Myometrial cell (primary cell): ENCODE results near the gene VEGFB. TPM values are rescaled to one million over a fixed set of nuclear protein-coding genes. Genes with fewer than 3 reads are reported as not detected.

ENCODE experiments used
- total RNA-seq: library from RNA; depleted of rRNA; stranded (reverse); fragments of >200 nt; gene quantifications from 2 replicates; pipeline ENCODE4 v1.2.3, GENCODE V29; 2015

The VEGFB gene, protein sequence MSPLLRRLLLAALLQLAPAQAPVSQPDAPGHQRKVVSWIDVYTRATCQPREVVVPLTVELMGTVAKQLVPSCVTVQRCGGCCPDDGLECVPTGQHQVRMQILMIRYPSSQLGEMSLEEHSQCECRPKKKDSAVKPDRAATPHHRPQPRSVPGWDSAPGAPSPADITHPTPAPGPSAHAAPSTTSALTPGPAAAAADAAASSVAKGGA
- 25.0 and 29.7 TPM in 2 replicates for total RNA-seq

GRCh38 chr11:64233913-64234586 lies at the start of gene VEGFB:
VEGFB (plus strand) TSS chr11:64234584; CDS start chr11:64234834, 250 bp downstream.

DNA sequence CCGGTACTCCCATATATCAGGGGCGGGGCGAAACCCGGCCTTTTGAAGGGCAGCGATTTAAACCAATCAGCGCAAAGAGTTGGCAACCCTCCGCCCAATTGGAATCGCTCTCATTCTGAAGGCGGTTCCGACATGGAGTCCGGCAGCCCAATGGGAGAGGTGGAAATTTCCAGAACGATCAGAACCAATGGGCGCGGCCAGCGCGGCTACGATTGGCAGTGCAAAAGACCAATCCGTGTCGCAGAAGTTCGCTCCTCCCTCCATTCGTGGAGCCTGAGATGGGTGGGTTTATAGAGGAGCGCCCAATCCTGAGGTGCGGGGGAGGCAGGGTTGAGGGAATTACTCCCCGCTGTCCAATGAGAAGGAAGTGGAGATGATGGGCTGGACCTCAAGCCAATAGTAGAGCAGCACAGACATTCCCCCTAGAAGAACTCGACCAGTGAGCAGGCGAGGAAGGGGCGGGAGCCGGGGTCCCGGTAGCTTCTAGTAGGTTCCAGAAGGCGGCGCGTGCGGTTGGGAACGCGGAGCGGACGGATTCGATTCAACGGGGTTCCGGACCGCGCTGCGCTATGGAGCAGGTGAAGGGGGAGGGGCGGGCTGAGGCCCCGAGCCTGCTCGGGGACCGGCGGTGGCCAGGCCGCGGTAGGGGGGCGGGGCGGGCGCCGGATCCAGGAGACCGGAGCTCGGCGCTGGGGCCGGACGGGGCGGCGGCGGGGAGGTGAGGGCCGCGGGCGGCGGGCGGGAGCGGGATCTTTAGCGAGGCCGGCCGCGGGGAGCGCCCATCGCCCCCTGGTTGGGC lies 48.5 kb upstream of the VEGFB start, which contains the start of gene STIP1:
STIP1 (plus strand) TSS at position 479 of the 799 bp plus-strand sequence; CDS start at position 570, 91 bp downstream.

GRCh38 chr11:64206457-64207255 lies 27.7 kb upstream of the VEGFB start, which contains the start of gene FERMT3:
FERMT3 (plus strand) TSS chr11:64206721; CDS start chr11:64207365, 644 bp downstream.

DNA sequence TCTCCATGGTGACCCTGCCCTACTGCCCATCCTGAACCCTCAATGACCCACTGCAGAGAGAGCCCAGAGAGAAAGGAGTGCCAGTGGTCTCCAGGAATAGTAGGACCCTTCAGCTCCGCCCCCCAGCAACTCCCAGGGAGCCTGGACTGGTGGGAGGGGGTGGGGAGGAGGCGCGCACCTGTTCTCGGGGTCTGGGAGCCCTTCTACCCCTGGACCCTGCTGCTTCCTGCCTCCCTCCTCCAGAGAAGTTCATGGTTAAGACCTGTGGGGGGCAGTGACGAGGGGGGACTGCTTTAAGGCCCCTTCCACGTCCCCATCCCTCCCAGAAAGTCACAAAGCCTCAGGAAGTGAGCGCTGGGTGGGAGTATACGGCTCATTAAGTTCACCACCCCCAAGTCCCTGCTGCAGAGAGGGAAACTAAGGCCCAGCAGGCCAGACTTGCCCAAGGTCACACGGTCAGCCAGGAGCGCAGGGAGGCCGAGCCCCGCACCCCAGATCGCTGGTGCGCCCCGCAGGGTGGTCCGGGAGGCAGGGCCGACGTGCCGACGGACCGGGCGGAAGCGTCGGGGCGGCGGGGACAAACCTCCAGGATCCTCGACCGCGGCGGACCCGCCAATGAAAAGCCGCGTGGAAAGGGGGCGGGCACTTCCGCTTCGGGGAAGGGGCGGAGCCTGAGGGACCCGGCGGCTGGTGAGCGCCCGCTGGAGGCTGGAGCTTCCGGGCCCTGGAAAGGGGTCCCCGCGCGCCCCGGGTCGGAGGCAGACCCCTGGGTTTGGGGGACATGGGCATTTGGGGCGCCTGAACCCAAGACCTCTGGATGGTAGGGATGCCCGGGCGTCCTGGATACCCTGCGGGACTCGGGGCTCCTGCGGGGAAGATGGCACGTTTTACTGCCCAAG lies 8.5 kb upstream of the VEGFB start, which contains the start of the genes NUDT22 and TRPT1:
NUDT22 (plus strand) TSS at position 667 of the 899 bp plus-strand sequence. CDS start 379 bp downstream, outside the sequence.
TRPT1 (minus strand) TSS at position 579 of the 899 bp plus-strand sequence; CDS start at position 253, 326 bp downstream.

GRCh38 chr11:64230171-64230984 lies 4.0 kb upstream of the VEGFB start, which contains the start of gene DNAJC4:
DNAJC4 (plus strand) TSS chr11:64230548; CDS start chr11:64230855, 307 bp downstream.

GRCh38 chr11:64240435-64241240 lies 6.3 kb downstream of the VEGFB start, which contains the start of gene FKBP2:
FKBP2 (plus strand) TSS chr11:64241095; CDS start chr11:64242388, 1,293 bp downstream.

DNA sequence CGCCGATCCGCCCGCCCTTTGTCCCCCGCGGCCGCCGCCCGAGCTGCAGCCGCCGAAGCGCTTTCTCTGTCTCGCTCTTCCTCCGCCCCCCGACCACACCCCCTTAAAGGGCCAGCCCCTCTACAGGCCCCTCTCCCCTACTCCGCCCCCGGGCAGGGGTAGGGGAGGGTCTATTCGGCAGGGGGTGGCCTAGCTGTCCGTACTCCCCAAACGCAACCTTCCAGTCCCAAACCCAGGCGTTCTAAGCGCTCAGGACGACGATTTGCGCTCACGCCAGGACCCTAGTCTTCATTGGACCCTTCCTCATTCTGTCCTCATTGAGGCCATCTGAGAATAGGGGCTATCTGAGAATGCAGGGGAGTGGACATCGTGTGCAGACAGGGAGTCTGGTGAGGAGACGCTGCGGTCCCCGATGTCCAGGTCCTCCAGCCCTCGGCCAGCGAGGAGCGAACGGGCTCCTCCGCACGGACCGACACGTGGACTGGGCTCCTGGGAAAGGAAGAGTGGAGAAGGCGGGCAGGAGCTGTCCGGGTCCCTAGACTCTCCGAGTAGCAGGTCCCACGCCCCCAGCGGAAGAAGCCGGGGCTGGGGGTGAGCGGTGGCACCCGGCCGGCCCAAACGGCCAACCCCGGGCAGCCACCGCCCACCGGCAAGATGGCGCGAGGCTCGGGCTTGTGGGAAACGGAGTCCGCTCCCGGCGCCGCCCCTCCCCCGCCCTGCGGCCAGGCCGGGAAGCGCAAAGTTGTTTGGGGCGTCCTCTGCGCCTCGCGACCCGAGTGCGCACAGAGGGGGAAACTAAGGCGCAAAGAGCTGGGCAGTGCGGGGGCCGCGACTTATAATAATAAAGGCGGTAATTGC lies 12.7 kb downstream of the VEGFB start, which contains the start of gene PPP1R14B:
PPP1R14B (minus strand) TSS at position 73 of the 858 bp plus-strand sequence. CDS start 270 bp downstream, outside the sequence.

GRCh38 chr11:64251016-64251752 lies 16.8 kb downstream of the VEGFB start, which contains the start of gene PLCB3:
PLCB3 (plus strand) TSS chr11:64251530; CDS start chr11:64251650, 120 bp downstream.

DNA sequence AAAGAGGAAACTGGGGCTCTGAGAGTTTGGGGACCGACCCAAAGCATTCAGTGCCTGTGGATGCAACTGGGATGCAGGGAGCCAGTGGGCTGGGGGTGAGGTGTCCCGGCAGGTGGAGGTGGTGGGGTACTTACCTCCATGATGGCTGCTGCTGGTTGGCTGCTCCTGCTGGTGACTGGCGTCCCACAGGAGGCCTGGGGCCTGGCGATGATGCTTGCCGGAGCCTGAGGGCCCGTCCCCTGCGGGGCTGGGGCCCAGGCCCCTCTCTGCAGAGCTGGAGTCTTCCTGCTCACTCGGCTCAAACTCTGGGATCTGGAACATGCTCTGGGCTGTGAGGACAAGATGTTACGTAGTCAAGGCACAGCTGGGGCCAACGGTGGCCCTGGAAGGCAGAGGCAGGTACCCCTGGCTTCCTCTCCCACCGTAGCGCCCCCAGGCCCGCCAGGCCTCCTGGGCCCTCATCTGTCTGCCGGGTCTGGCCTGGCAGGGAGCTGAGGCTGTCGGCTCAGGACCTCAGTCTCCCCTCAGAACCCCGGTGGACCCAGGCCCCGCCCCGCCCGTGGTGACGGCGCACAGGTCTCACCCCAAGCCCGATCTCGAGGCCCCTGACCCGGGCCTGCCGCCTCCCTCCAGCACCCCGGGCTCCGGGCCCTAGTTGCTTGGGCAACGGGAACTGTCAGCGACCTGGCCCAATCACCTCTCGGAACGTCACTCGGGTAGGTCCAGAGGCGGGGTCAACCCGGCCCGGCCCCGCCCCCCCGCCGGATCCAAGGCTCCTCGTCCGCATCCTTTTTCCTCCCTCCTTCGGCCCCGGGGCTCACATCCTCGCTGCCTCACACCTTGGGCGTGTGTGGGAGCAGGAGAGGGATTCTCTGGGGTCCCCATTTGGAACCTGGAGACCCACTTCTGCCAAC lies 49.9 kb downstream of the VEGFB start, which contains the start of gene BAD:
BAD (minus strand) TSS at position 618 of the 914 bp plus-strand sequence; CDS start at position 321, 297 bp downstream.

DNA sequence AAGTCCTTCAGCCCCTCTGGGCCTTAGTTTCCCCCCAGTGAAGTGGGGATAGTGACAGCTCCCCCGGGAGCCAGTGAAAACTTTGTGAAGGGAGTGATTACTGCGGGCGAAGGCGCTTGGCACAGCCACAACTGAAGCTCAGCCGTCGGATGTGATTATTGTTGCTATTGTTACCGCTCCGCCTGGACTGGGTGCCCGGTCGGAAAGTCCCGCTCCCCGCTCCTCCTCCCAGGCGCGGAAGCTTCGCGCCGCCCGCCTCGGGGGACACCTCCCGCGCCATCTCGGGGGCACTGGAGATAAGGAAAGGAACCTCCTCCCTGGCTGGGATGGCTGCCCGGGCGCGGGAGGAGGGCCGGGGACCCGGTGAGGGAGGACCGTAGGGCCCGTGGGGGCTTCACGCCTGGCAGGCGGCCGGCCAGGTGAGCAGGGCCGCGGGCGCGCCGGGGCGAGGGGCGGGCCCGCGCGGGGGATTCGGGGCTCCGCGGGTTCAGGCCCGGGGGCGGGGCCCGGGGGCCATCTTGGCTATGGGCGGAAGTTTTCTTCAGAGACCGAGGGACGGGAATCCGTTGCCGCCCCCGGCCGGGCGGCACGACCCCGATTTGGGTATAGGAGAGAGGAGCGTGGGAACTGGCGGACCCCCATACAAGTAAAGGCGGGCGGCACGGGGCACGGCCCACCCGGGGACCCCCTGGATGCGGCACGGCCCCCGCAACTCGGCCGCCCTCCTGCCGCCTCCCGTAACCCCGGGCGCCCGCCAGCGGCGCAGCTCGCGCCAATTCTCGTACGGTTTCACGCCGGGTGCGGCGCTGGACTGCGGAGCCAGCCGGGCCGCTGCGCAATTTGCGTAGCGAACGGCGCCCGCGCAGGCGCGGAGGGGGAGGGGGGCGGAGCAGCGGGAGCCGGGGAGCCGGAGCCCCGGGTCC lies 50.8 kb downstream of the VEGFB start, which contains the start of gene GPR137:
GPR137 (plus strand) TSS at position 887 of the 923 bp plus-strand sequence. CDS start 677 bp downstream, outside the sequence.

